Transverse colon (tissue), 4 donors: ENCODE results near the gene INPP5K.

Source experiments
- EP300 ChIP-seq: sonication (generic); formaldehyde crosslinking; IDR thresholded peaks from one replicate; pipeline ENCODE4 v1.6.1; 2017; ENCODE audit warnings: antibody characterized with exemption, low read depth
- POLR2A ChIP-seq: fragments of 450-650 bp; IDR thresholded peaks from one replicate; pipeline ENCODE4 v1.6.1; 2016; ENCODE audit warnings: antibody characterized with exemption, mild to moderate bottlenecking, moderate library complexity
- POLR2AphosphoS5 ChIP-seq, 3 donors: sonication (generic); formaldehyde crosslinking; IDR thresholded peaks; one replicate each; pipeline ENCODE4 v1.6.1; 2016; ENCODE audit warnings: antibody characterized with exemption in 3 of 3
- TF ChIP-seq, protein P1 (sequence below), 5 experiments: fragments of 200-600 bp in 3 of 5; fragments of 450-650 bp in 2 of 5; sonication (generic) in 3 of 5; IDR thresholded peaks; 1 replicate in 2 of 5; 2 replicates in 3 of 5; pipeline ENCODE4 v1.5.1; 2016 to 2017; ENCODE audit warnings: antibody characterized with exemption in 5 of 5, inconsistent platforms in 3 of 5, mild to moderate bottlenecking in 2 of 5, moderate library complexity in 1 of 5

GRCh38 chr17:1521086-1521640, 4.8 kb upstream of the INPP5K start:
- no peak for TF ChIP-seq POLR2A
- TF ChIP-seq POLR2AphosphoS5 (IDR thresholded peaks at IDR 0.05): no peak
- TF ChIP-seq, protein P1, sequence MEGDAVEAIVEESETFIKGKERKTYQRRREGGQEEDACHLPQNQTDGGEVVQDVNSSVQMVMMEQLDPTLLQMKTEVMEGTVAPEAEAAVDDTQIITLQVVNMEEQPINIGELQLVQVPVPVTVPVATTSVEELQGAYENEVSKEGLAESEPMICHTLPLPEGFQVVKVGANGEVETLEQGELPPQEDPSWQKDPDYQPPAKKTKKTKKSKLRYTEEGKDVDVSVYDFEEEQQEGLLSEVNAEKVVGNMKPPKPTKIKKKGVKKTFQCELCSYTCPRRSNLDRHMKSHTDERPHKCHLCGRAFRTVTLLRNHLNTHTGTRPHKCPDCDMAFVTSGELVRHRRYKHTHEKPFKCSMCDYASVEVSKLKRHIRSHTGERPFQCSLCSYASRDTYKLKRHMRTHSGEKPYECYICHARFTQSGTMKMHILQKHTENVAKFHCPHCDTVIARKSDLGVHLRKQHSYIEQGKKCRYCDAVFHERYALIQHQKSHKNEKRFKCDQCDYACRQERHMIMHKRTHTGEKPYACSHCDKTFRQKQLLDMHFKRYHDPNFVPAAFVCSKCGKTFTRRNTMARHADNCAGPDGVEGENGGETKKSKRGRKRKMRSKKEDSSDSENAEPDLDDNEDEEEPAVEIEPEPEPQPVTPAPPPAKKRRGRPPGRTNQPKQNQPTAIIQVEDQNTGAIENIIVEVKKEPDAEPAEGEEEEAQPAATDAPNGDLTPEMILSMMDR (IDR thresholded peaks at IDR 0.05): no peak
- TF ChIP-seq EP300: no peak
